GM18909 (cell line): ENCODE results near the gene ACP5.
"Not testable (repeated sequence)": the region's sequence is repeated elsewhere in the genome, so short reads cannot be mapped to it uniquely, and the experiment has no call there.

Experiments
- ATAC-seq: cut with Tn5 transposase; IDR thresholded peaks from one replicate; pipeline ENCODE4 v1.9.1; 2021; ENCODE audit warnings: mild to moderate bottlenecking; ENCODE audit not compliant: unreplicated experiment, poor library complexity

Gene ACP5

GRCh38 chr19:11577451-11578257, at the start of gene ACP5:
Gene ACP5 (minus strand): TSS chr19:11577645. CDS start chr19:11577317, 328 bp downstream.
- no peak for ATAC-seq

- ATAC-seq, result no peak
Measured at GRCh38 chr19:11626252-11626651, 48.8 kb upstream of the ACP5 start.

GRCh38 chr19:11624069-11624463, 46.6 kb upstream of the ACP5 start:
- ATAC-seq, result no peak

- ATAC-seq, result not testable (repeated sequence)
Measured at GRCh38 chr19:11622401-11622800, 45.0 kb upstream of the ACP5 start.

- no peak for ATAC-seq
Measured at GRCh38 chr19:11620553-11620952, 43.1 kb upstream of the ACP5 start.

GRCh38 chr19:11617180-11618062, 40.0 kb upstream of the ACP5 start:
- no peak for ATAC-seq

- no peak for ATAC-seq
Measured at GRCh38 chr19:11612816-11613511, 35.5 kb upstream of the ACP5 start.

GRCh38 chr19:11611730-11612129, 34.3 kb upstream of the ACP5 start:
- no peak for ATAC-seq

- no peak for ATAC-seq
Measured at GRCh38 chr19:11606484-11606883, 29.0 kb upstream of the ACP5 start.

GRCh38 chr19:11599704-11600103, 22.3 kb upstream of the ACP5 start:
- ATAC-seq, result not testable (repeated sequence)

GRCh38 chr19:11598746-11599145, 21.3 kb upstream of the ACP5 start:
- no peak for ATAC-seq

- no peak for ATAC-seq
Measured at GRCh38 chr19:11598103-11598483, 20.6 kb upstream of the ACP5 start.

GRCh38 chr19:11597202-11598102, 20.0 kb upstream of the ACP5 start, which contains the start of gene ZNF627:
Gene ZNF627 (plus strand): TSS chr19:11597483. CDS start chr19:11597628, 145 bp downstream.
- ATAC-seq, result peak; percentile 98

GRCh38 chr19:11596156-11596555, 18.7 kb upstream of the ACP5 start:
- ATAC-seq, result no peak

GRCh38 chr19:11594084-11594483, 16.6 kb upstream of the ACP5 start:
- ATAC-seq, result no peak

GRCh38 chr19:11587975-11588631, 10.7 kb upstream of the ACP5 start:
- ATAC-seq, result no peak

GRCh38 chr19:11587302-11587974, 10.0 kb upstream of the ACP5 start:
- ATAC-seq, result no peak

GRCh38 chr19:11586331-11586730, 8.9 kb upstream of the ACP5 start:
- no peak for ATAC-seq

GRCh38 chr19:11581740-11582139, 4.3 kb upstream of the ACP5 start:
- ATAC-seq, result peak; percentile 85
